ENCODE data around the gene ATP8A2. TPM values are rescaled to one million over a fixed set of nuclear protein-coding genes. Genes with fewer than 3 reads are reported as not detected.

The ATP8A2 gene
- total RNA-seq, 1 experiment from 2014 or later = not detected

DNA sequence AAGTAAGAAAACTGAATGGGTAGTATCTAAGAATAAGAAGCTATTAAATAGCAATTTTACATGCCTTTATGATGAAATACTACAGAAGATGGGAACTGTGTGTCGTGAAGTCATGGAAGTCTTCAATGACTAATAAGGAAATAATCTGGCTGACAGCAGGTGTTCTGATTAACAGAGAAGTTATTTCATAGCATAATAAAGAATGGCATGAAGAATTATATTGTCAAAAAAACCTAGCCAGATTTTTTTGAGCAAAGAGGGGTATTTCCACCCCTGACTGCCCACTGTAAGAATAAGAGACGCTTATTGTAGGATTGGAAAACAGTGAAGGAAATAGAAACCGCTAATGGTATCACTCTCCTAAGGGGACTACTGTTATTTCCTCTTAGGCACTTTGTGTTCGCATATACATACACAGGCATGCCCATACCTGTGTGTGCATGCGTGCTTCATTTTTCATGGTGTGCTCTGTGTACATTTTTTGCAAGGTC, 361.3 kb downstream of the ATP8A2 start:
- Histone ChIP-seq H3K4me3 (ENCODE audit: low read depth in 2 of 2, low read length in 2 of 2) (no peak overlapping the region), H3K36me3 (ENCODE audit: control insufficient read depth, insufficient read depth, low read length) (no peaks in the 10 kb centered on the region), H3K27me3 (ENCODE audit: control insufficient read depth, insufficient read depth, low read length) (no peaks in the 10 kb centered on the region), H3K9me3 (ENCODE audit: control insufficient read depth, insufficient read depth, low read depth, low read length) (no peaks in the 10 kb centered on the region), H3K27ac (ENCODE audit: low read length) (no peak overlapping the region), H3K4me1 (ENCODE audit: control insufficient read depth, insufficient read depth, low read length) (no peaks in the 10 kb centered on the region)
- in situ Hi-C loops (cut with HindIII; ENCODE audit: low pct_unique_long_range_greater_than_20kb, low sequenced_read_pairs) (no loop called here), intact Hi-C loops (cut with micrococcal nuclease; ENCODE audit: unreplicated experiment) (no loop called here)
- CTCF ChIA-PET = no interaction called here
- DNase-seq (ENCODE audit: low read depth, low spot score) (no peak), ATAC-seq (no peak)
- POLR2A ChIA-PET = interaction anchor here (0.7 kb wide), 1 partner anchor 144 kb away, joined by 3 read pairs; no protein-coding TSS in a partner anchor
- no TSS peak for BruUV-seq (replicated peaks)
- TF ChIP-seq SIN3A (IDR thresholded peaks at IDR 0.05; ENCODE audit: borderline replicate concordance, insufficient read depth, low read depth, low read length) (no peak), TCF7L2 (IDR thresholded peaks at IDR 0.05; ENCODE audit: low read depth, low read length) (no peak), POLR2AphosphoS5 (IDR thresholded peaks at IDR 0.05; ENCODE audit: low read depth, low read length) (no peak)
- TF ChIP-seq, protein P1, sequence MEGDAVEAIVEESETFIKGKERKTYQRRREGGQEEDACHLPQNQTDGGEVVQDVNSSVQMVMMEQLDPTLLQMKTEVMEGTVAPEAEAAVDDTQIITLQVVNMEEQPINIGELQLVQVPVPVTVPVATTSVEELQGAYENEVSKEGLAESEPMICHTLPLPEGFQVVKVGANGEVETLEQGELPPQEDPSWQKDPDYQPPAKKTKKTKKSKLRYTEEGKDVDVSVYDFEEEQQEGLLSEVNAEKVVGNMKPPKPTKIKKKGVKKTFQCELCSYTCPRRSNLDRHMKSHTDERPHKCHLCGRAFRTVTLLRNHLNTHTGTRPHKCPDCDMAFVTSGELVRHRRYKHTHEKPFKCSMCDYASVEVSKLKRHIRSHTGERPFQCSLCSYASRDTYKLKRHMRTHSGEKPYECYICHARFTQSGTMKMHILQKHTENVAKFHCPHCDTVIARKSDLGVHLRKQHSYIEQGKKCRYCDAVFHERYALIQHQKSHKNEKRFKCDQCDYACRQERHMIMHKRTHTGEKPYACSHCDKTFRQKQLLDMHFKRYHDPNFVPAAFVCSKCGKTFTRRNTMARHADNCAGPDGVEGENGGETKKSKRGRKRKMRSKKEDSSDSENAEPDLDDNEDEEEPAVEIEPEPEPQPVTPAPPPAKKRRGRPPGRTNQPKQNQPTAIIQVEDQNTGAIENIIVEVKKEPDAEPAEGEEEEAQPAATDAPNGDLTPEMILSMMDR (IDR thresholded peaks at IDR 0.05) = no peak
- TF ChIP-seq, protein P2, sequence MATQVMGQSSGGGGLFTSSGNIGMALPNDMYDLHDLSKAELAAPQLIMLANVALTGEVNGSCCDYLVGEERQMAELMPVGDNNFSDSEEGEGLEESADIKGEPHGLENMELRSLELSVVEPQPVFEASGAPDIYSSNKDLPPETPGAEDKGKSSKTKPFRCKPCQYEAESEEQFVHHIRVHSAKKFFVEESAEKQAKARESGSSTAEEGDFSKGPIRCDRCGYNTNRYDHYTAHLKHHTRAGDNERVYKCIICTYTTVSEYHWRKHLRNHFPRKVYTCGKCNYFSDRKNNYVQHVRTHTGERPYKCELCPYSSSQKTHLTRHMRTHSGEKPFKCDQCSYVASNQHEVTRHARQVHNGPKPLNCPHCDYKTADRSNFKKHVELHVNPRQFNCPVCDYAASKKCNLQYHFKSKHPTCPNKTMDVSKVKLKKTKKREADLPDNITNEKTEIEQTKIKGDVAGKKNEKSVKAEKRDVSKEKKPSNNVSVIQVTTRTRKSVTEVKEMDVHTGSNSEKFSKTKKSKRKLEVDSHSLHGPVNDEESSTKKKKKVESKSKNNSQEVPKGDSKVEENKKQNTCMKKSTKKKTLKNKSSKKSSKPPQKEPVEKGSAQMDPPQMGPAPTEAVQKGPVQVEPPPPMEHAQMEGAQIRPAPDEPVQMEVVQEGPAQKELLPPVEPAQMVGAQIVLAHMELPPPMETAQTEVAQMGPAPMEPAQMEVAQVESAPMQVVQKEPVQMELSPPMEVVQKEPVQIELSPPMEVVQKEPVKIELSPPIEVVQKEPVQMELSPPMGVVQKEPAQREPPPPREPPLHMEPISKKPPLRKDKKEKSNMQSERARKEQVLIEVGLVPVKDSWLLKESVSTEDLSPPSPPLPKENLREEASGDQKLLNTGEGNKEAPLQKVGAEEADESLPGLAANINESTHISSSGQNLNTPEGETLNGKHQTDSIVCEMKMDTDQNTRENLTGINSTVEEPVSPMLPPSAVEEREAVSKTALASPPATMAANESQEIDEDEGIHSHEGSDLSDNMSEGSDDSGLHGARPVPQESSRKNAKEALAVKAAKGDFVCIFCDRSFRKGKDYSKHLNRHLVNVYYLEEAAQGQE (IDR thresholded peaks at IDR 0.05; ENCODE audit: insufficient read depth in 1 of 2, low read depth in 2 of 2, low read length in 1 of 2) = no peak

DNA sequence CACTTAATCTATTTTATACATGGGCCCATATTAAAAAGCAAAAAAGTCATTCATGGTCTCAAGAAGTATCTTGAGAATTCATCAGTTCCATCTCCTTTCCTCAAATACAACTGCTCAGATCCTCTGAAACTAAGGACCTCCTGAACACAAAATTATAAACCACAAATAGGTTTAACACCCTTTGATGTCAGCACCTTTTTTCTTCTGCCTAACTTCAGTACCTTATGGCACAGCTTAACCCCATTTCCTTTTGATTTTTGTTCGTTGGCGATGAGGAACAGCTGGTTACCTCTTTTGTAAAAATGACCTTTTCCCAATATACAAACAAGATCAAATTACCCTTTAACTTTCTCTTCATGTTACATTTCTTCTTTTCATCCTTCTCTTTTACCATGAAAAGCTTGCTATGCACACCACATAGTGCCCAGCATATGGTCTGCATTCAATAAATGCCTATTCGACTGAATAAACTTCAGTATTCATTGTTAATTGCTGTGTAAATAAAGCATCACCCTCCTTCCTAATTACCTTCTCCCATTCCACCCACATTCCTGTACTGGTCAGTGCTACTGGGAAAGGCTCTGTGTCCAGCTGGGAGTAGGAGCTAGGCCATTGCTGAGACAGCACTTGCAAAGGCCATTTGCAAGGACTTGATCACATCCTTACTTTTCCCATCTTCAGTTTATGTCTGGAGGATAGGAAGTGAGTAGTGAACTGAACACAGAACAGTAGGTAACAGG, 362.1 kb downstream of the ATP8A2 start:
- Histone ChIP-seq H3K27ac (ENCODE audit: low read length) (no peak overlapping the region), H3K36me3 (ENCODE audit: control insufficient read depth, insufficient read depth, low read length) (no peaks in the 10 kb centered on the region), H3K9me3 (ENCODE audit: control insufficient read depth, insufficient read depth, low read depth, low read length) (no peaks in the 10 kb centered on the region), H3K27me3 (ENCODE audit: control insufficient read depth, insufficient read depth, low read length) (no peaks in the 10 kb centered on the region), H3K4me3 (ENCODE audit: low read depth in 2 of 2, low read length in 2 of 2) (no peak overlapping the region), H3K4me1 (ENCODE audit: control insufficient read depth, insufficient read depth, low read length) (no peaks in the 10 kb centered on the region)
- in situ Hi-C loops (cut with HindIII; ENCODE audit: low pct_unique_long_range_greater_than_20kb, low sequenced_read_pairs) = no loop called here
- no peak for TF ChIP-seq TCF7L2 (IDR thresholded peaks at IDR 0.05; ENCODE audit: low read depth, low read length)
- TF ChIP-seq, protein P1 (IDR thresholded peaks at IDR 0.05) = no peak
- no peak for TF ChIP-seq POLR2AphosphoS5 (IDR thresholded peaks at IDR 0.05; ENCODE audit: low read depth, low read length)
- no peak for TF ChIP-seq SIN3A (IDR thresholded peaks at IDR 0.05; ENCODE audit: borderline replicate concordance, insufficient read depth, low read depth, low read length)
- DNase-seq (ENCODE audit: low read depth, low spot score) (no peak), ATAC-seq (no peak)
- ChIA-PET CTCF (no interaction called here), POLR2A (no interaction called here)
- intact Hi-C loops (cut with micrococcal nuclease; ENCODE audit: unreplicated experiment) = no loop called here
- no TSS peak for BruUV-seq (replicated peaks)

Data from Panc1 (cell line).